ENCODE measurements around the gene PEX12.

GRCh38 chr17:35609831-35610230, 31.5 kb upstream of the PEX12 start:
- TF ChIP-seq CTCF (IDR thresholded peaks at IDR 0.05) (no peak), POLR2A (IDR thresholded peaks at IDR 0.05) (no peak)

Data from adrenal gland (tissue), 5 donors.